GM12878 (cell line): ENCODE measurements around the gene COPRS. TPM values are rescaled to one million over a fixed set of nuclear protein-coding genes. Genes with fewer than 3 reads are reported as not detected.

Experiments used
- ATAC-seq: fragments of 200-7000 bp; cut with Tn5 transposase; 3 replicates; pipeline ENCODE4 v1.9.1; 2020; ENCODE audit warnings: mild to moderate bottlenecking, moderate library complexity
- BruUV-seq: library from RNA; stranded (reverse); fragments of 400-500 nt; replicated peaks from 2 replicates; lab custom pipeline; 2021; lab: Mats Ljungman, UMichigan
- CTCF ChIA-PET: fragments of 300-600 bp; sonication (Branson Sonifier 250); formaldehyde crosslinking; extraction: SDS; loops from one replicate; lab custom pipeline; 2021; ENCODE audit warnings: inconsistent platforms; lab: Yijun Ruan, JAX
- POLR2A ChIA-PET: fragments of 350-600 bp; formaldehyde crosslinking; extraction: SDS; loops from one replicate; lab custom pipeline; 2021; ENCODE audit warnings: inconsistent platforms; lab: Charles Lee
- RAD21 ChIA-PET: fragments of 300-600 bp; sonication (Branson Sonifier 250); formaldehyde crosslinking; loops from one replicate; lab custom pipeline; 2023; ENCODE audit warnings: antibody characterized with exemption; ENCODE audit not compliant: unreplicated experiment; lab: Charles Lee
- SMC1A ChIA-PET: fragments of 300-600 bp; sonication (Branson Sonifier 250); formaldehyde crosslinking; loops from one replicate; lab custom pipeline; 2023; ENCODE audit not compliant: unreplicated experiment, uncharacterized antibody; lab: Charles Lee
- DNase-seq: peaks from one replicate; pipeline ENCODE4 v3.0.0-alpha.2; 2011; ENCODE audit warnings: low read depth, low spot score
- FAIRE-seq: peaks from 3 replicates; lab custom pipeline; 2011; peaks lifted over from hg19 to GRCh38; lab: Jason Lieb, UNC
- H2AFZ ChIP-seq: 2 replicates; pipeline ENCODE4 v1.6.0; 2011; ENCODE audit warnings: low read depth, low read length, control low read depth; ENCODE audit not compliant: control insufficient read depth
- H3K27ac ChIP-seq: 2 replicates; pipeline ENCODE4 v1.5.1; 2011; ENCODE audit warnings: control low read depth; ENCODE audit not compliant: control insufficient read depth, insufficient read depth
- H3K27me3 ChIP-seq, 2 experiments: replicated peaks in 1 of 2; 2 replicates each; pipeline versions ENCODE4 v1.6.0 to v1.6.1; 2011; ENCODE audit warnings: low read length in 1 of 2; ENCODE audit not compliant: control insufficient read depth in 2 of 2, insufficient read depth in 2 of 2
- H3K36me3 ChIP-seq, 2 experiments: 2 replicates each; pipeline ENCODE4 v1.5.1; 2011; ENCODE audit warnings: low read length in 1 of 2; ENCODE audit not compliant: control insufficient read depth in 2 of 2, insufficient read depth in 2 of 2
- H3K4me1 ChIP-seq: 2 replicates; pipeline ENCODE4 v1.6.1; 2011; ENCODE audit warnings: mild to moderate bottlenecking, low read length, moderate library complexity, mixed read lengths; ENCODE audit not compliant: control insufficient read depth, insufficient read depth
- H3K4me2 ChIP-seq: 2 replicates; pipeline ENCODE4 v1.6.0; 2011; ENCODE audit warnings: control low read depth; ENCODE audit not compliant: control insufficient read depth, insufficient read depth
- H3K4me3 ChIP-seq: fragments of 200-600 bp; sonication (generic); 2 replicates; pipeline ENCODE4 v1.5.1; 2016
- H3K79me2 ChIP-seq: 2 replicates; pipeline ENCODE4 v1.6.0; 2011; ENCODE audit warnings: low read length; ENCODE audit not compliant: control insufficient read depth, insufficient read depth
- H3K9ac ChIP-seq: 2 replicates; pipeline ENCODE4 v1.8.0; 2011; ENCODE audit warnings: low read length, control low read depth, mixed read lengths; ENCODE audit not compliant: control insufficient read depth, insufficient read depth
- H3K9me3 ChIP-seq: replicated peaks from 3 replicates; pipeline ENCODE4 v1.5.1; 2011; ENCODE audit warnings: mild to moderate bottlenecking, low read length; ENCODE audit not compliant: control insufficient read depth, insufficient read depth
- H4K20me1 ChIP-seq: 2 replicates; pipeline ENCODE4 v1.6.0; 2011; ENCODE audit not compliant: control insufficient read depth, insufficient read depth
- ATF3 ChIP-seq: IDR thresholded peaks from 2 replicates; pipeline ENCODE4 v1.6.1; 2011; ENCODE audit warnings: low read depth, mild to moderate bottlenecking, low read length, moderate library complexity, borderline replicate concordance; ENCODE audit errors: extremely low read depth
- ATF7 ChIP-seq: fragments of 450-650 bp; IDR thresholded peaks from 2 replicates; pipeline ENCODE4 v1.6.1; 2016; ENCODE audit warnings: low read depth, mild to moderate bottlenecking
- CEBPB ChIP-seq, 2 experiments: fragments of 150-350 bp in 1 of 2; IDR thresholded peaks; 2 replicates each; pipeline ENCODE4 v1.6.1; 2012 to 2014; ENCODE audit warnings: low read depth in 2 of 2, low read length in 2 of 2, borderline replicate concordance in 1 of 2, inconsistent platforms in 1 of 2
- CUX1 ChIP-seq: IDR thresholded peaks from 2 replicates; pipeline ENCODE4 v1.6.1; 2012; ENCODE audit warnings: improper control_type of control experiment, low read depth, low read length; ENCODE audit not compliant: insufficient replicate concordance
- MYC ChIP-seq: IDR thresholded peaks from 2 replicates; pipeline ENCODE4 v1.6.1; 2011; ENCODE audit warnings: mild to moderate bottlenecking, low read length, moderate library complexity, inconsistent platforms; ENCODE audit not compliant: insufficient read depth, insufficient replicate concordance, insufficient read length, severe bottlenecking
- NBN ChIP-seq: fragments of 450-650 bp; IDR thresholded peaks from 2 replicates; pipeline ENCODE4 v1.6.1; 2016
- NFIC ChIP-seq: IDR thresholded peaks from 2 replicates; pipeline ENCODE4 v1.6.1; 2012; ENCODE audit warnings: low read depth, mild to moderate bottlenecking, inconsistent platforms, low read length, moderate library complexity
- RFX5 ChIP-seq: IDR thresholded peaks from 2 replicates; pipeline ENCODE4 v1.6.1; 2011; ENCODE audit warnings: low read depth, low read length, improper control_type of control experiment
- TBL1XR1 ChIP-seq: IDR thresholded peaks from 2 replicates; pipeline ENCODE4 v1.6.1; 2012; ENCODE audit warnings: low read depth, low read length, improper control_type of control experiment
- YBX1 ChIP-seq: fragments of 450-650 bp; IDR thresholded peaks from 2 replicates; pipeline ENCODE4 v1.6.1; 2016; ENCODE audit warnings: antibody characterized with exemption
- ZNF622 ChIP-seq: fragments of 450-650 bp; IDR thresholded peaks from 2 replicates; pipeline ENCODE4 v1.6.1; 2017; ENCODE audit warnings: mild to moderate bottlenecking, inconsistent platforms
- WGBS: methylation state at CpG from one replicate; pipeline ENCODE4 v1.1.6; 2016; ENCODE audit warnings: low lambda C conversion rate; ENCODE audit not compliant: insufficient replicate concordance, insufficient coverage; ENCODE audit errors: missing lambda C conversion rate; 5-methylcytosine and 5-hydroxymethylcytosine counted together
- in situ Hi-C: fragments of 300-500 bp; cut with MboI; formaldehyde crosslinking; loops from 9 replicates; pipeline ENCODE4 v1.14.3; 2018; ENCODE audit warnings: mixed read lengths
- intact Hi-C: fragments of 100-400 bp; cut with micrococcal nuclease; formaldehyde crosslinking; loops from one replicate; pipeline ENCODE4 v1.14.2; 2022; ENCODE audit not compliant: unreplicated experiment
- polyA plus RNA-seq, 11 experiments: library from polyadenylated mRNA; depleted of rRNA in 4 of 11; unstranded in 6 of 11; stranded (reverse) in 5 of 11; fragments of >200 nt; fragmentation: Nextera tagmentation in 4 of 11; fragmentation: Illumina TruSeq in 1 of 11; extraction: Ambion mirVana in 4 of 11; extraction: Trizol in 1 of 11; gene quantifications; 1 replicate in 1 of 11; 2 replicates in 10 of 11; pipeline versions ENCODE4 v1.2.1 to v1.2.3, GENCODE V29; 2011 to 2016; ENCODE audit warnings: inconsistent platforms in 2 of 11, missing spikeins in 2 of 11, low read depth in 1 of 11
- total RNA-seq, 4 experiments: library from RNA; depleted of rRNA in 3 of 4; stranded (reverse); fragments of >200 nt in 3 of 4; fragmentation: Illumina TruSeq in 1 of 4; extraction: Trizol in 1 of 4; gene quantifications; 2 replicates each; pipeline versions ENCODE4 v1.2.1 to v1.2.3, GENCODE V29; 2013 to 2021

The COPRS gene
- total and polyA plus RNA-seq, 10 of the 15 experiments (the other 5 are each of a cell fraction or from before 2014, with no cell fraction given), result 6.3 to 41.9 (median 31.4) TPM

GRCh38 chr17:31908386-31908785, 49.3 kb upstream of the COPRS start:
- in situ Hi-C loops, result no loop called here
- H3K27me3 ChIP-seq, result peaks cover 0 to 3% of the 10 kb centered on the region in 2 experiments; a peak in 1 of 4 replicates
- no peaks in the 10 kb centered on the region for H3K9me3 ChIP-seq
- POLR2A ChIA-PET, result interaction anchor here (0.5 kb wide), 1 partner anchor 442 kb away, joined by 5 read pairs; no protein-coding TSS in a partner anchor
- SMC1A ChIA-PET, result interaction anchor here (1.0 kb wide), 1 partner anchor 66 kb away, joined by 5 read pairs; no protein-coding TSS in a partner anchor
- no peak overlapping the region for H2AFZ ChIP-seq
- no peaks in the 10 kb centered on the region for H4K20me1 ChIP-seq
- no peak overlapping the region for H3K27ac ChIP-seq
- CTCF ChIA-PET, result interaction anchor here (0.6 to 1.2 kb wide), 4 partner anchors 66 to 1685 kb away, joined by 3 read pairs; no protein-coding TSS in a partner anchor
- intact Hi-C loops, result loop anchor here (10.0 kb wide), 2 partner anchors 226 to 594 kb away; partner anchors contain the start of gene EVI2B
- TF ChIP-seq RFX5 (no peak), NFIC (no peak), ZNF622 (no peak), MYC (no peak), TBL1XR1 (no peak)
- H3K9ac ChIP-seq, result no peak overlapping the region
- H3K4me2 ChIP-seq, result no peak overlapping the region
- no peaks in the 10 kb centered on the region for H3K36me3 ChIP-seq
- H3K4me1 ChIP-seq, result peaks cover under 1% of the 10 kb centered on the region
- ATAC-seq (no peak), DNase-seq (no peak), FAIRE-seq (no peak)
- RAD21 ChIA-PET, result no interaction called here
- BruUV-seq, result no TSS peak
- no peak overlapping the region for H3K4me3 ChIP-seq
- no peaks in the 10 kb centered on the region for H3K79me2 ChIP-seq

GRCh38 chr17:31907342-31907962, 48.4 kb upstream of the COPRS start:
- H3K4me2 ChIP-seq, result no peak overlapping the region
- TF ChIP-seq CEBPB (IDR thresholded peaks at IDR 0.05; ENCODE audit: borderline replicate concordance in 1 of 2, low read depth in 2 of 2, low read length in 2 of 2), result no peak
- TF ChIP-seq YBX1, result no peak
- no peak for TF ChIP-seq CUX1
- TF ChIP-seq NBN, result no peak
- no peak for TF ChIP-seq ATF7
- TF ChIP-seq ATF3, result no peak

More at GRCh38 chr17:31907342-31907962, 48.4 kb upstream of the COPRS start:
- ChIA-PET RAD21 (no interaction called here), POLR2A (no interaction called here), CTCF (interaction anchor here (0.6 to 1.2 kb wide), 4 partner anchors 16 to 474 kb away, joined by 3 read pairs; no protein-coding TSS in a partner anchor), SMC1A (interaction anchor here (0.6 to 1.4 kb wide), 4 partner anchors 33 to 557 kb away, joined by 4 to 5 read pairs (median 4); no protein-coding TSS in a partner anchor)
- Histone ChIP-seq H2AFZ (no peak overlapping the region), H3K4me1 (peaks cover 2% of the 10 kb centered on the region), H4K20me1 (no peaks in the 10 kb centered on the region), H3K4me3 (no peak overlapping the region), H3K79me2 (no peaks in the 10 kb centered on the region), H3K27ac (no peak overlapping the region), H3K9me3 (no peaks in the 10 kb centered on the region), H3K9ac (no peak overlapping the region), H3K36me3 (no peaks in the 10 kb centered on the region), H3K27me3 (peaks cover 0 to 3% of the 10 kb centered on the region in 2 experiments; a peak in 1 of 4 replicates)
- FAIRE-seq, result no peak
- WGBS, result 25% methylated on average over 7 of the region's 7 CpGs
- DNase-seq, result no peak
- ATAC-seq, result no peak
- in situ Hi-C loops (no loop called here), intact Hi-C loops (loop anchor here (10.0 kb wide), 2 partner anchors 227 to 593 kb away; partner anchors contain the start of gene EVI2B)
- BruUV-seq, result no TSS peak
